Neural cell (in vitro differentiated cells): ENCODE data around the gene MYRF. TPM values are rescaled to one million over a fixed set of nuclear protein-coding genes. Genes with fewer than 3 reads are reported as not detected.
A peak's percentile ranks its signal among the peaks of the same experiment; 100 is the strongest.

Experiments
- H2AFZ ChIP-seq: fragments of 200-600, 300-800 bp; sonication (generic), shearing (Covaris generic); 2 replicates; pipeline ENCODE4 v1.6.0; 2014; ENCODE audit warnings: low read depth, mild to moderate bottlenecking, antibody characterized with exemption, low read length, moderate library complexity
- H3F3A ChIP-seq: fragments of 200-600 bp; shearing (Covaris generic); 2 replicates; pipeline ENCODE4 v1.6.1; 2016; ENCODE audit warnings: mild to moderate bottlenecking, moderate library complexity, mixed read lengths, antibody characterized with exemption, low read length; ENCODE audit not compliant: insufficient read depth, poor library complexity, severe bottlenecking
- H3K27ac ChIP-seq: fragments of 200-600, 300-800 bp; sonication (generic), shearing (Covaris generic); 2 replicates; pipeline ENCODE4 v1.5.1; 2014; ENCODE audit warnings: mild to moderate bottlenecking, low read length, moderate library complexity
- H3K27me3 ChIP-seq: fragments of 300-800, 200-600 bp; sonication (generic), shearing (Covaris generic); 2 replicates; pipeline ENCODE4 v1.6.0; 2014; ENCODE audit warnings: mild to moderate bottlenecking, low read depth, low read length, moderate library complexity; ENCODE audit not compliant: insufficient read depth
- H3K36me3 ChIP-seq: fragments of 300-800, 200-600 bp; sonication (generic), shearing (Covaris generic); 2 replicates; pipeline ENCODE4 v1.5.1; 2014; ENCODE audit warnings: mild to moderate bottlenecking, antibody characterized with exemption, low read length, moderate library complexity; ENCODE audit not compliant: insufficient read depth
- H3K4me2 ChIP-seq: fragments of 300-800, 200-600 bp; sonication (generic), shearing (Covaris generic); 2 replicates; pipeline ENCODE4 v1.6.0; 2014; ENCODE audit warnings: mild to moderate bottlenecking, low read length
- H3K4me3 ChIP-seq: fragments of 300-800, 200-600 bp; sonication (generic), shearing (Covaris generic); 2 replicates; pipeline ENCODE4 v1.5.1; 2014; ENCODE audit warnings: mild to moderate bottlenecking, low read length, moderate library complexity
- H3K79me2 ChIP-seq: fragments of 200-600 bp; shearing (Covaris generic); replicated peaks from 2 replicates; pipeline ENCODE4 v1.6.0; 2014; ENCODE audit warnings: mild to moderate bottlenecking, low read length, moderate library complexity; ENCODE audit not compliant: insufficient read depth
- H3K9ac ChIP-seq: fragments of 300-800, 200-600 bp; sonication (generic), shearing (Covaris generic); 2 replicates; pipeline ENCODE4 v1.6.1; 2016; ENCODE audit warnings: mild to moderate bottlenecking, low read length, mixed read lengths
- H3K9me2 ChIP-seq: fragments of 200-600 bp; shearing (Covaris generic); 2 replicates; pipeline ENCODE4 v1.6.1; 2016; ENCODE audit warnings: mild to moderate bottlenecking, low read length, mixed read lengths; ENCODE audit not compliant: insufficient read depth
- H3K9me3 ChIP-seq: fragments of 200-600, 300-800 bp; sonication (generic), shearing (Covaris generic); 2 replicates; pipeline ENCODE4 v1.6.1; 2016; ENCODE audit warnings: mild to moderate bottlenecking, mixed run types, low read length, moderate library complexity, mixed read lengths
- H4K20me1 ChIP-seq: fragments of 200-600 bp; shearing (Covaris generic); 2 replicates; pipeline ENCODE4 v1.6.1; 2016; ENCODE audit warnings: mild to moderate bottlenecking, mixed run types; ENCODE audit not compliant: insufficient read depth
- EP300 ChIP-seq: fragments of 450-650 bp; conservative IDR thresholded peaks from 2 replicates; pipeline ENCODE4 v1.6.1; 2014; ENCODE audit warnings: antibody characterized with exemption, mild to moderate bottlenecking, moderate library complexity; ENCODE audit not compliant: poor library complexity, severe bottlenecking
- EZH2 ChIP-seq: fragments of 200-600, 300-800 bp; shearing (Covaris generic), sonication (generic); IDR thresholded peaks from 2 replicates; pipeline ENCODE4 v1.6.1; 2014; ENCODE audit warnings: antibody characterized with exemption, low read length, borderline replicate concordance, mild to moderate bottlenecking; ENCODE audit not compliant: insufficient read depth, poor library complexity, severe bottlenecking
- MXI1 ChIP-seq: fragments of 450-650 bp; conservative IDR thresholded peaks from 2 replicates; pipeline ENCODE4 v1.6.1; 2014; ENCODE audit warnings: antibody characterized with exemption, mild to moderate bottlenecking; ENCODE audit not compliant: poor library complexity, severe bottlenecking
- POLR2AphosphoS5 ChIP-seq: IDR thresholded peaks from 2 replicates; pipeline ENCODE4 v1.6.1; 2012
- RAD21 ChIP-seq: fragments of 450-650 bp; conservative IDR thresholded peaks from 2 replicates; pipeline ENCODE4 v1.6.1; 2014; ENCODE audit warnings: antibody characterized with exemption, mild to moderate bottlenecking, moderate library complexity
- REST ChIP-seq: IDR thresholded peaks from 2 replicates; pipeline ENCODE4 v1.6.1; 2012; ENCODE audit warnings: borderline replicate concordance
- SMC3 ChIP-seq: fragments of 450-650 bp; conservative IDR thresholded peaks from 2 replicates; pipeline ENCODE4 v1.6.1; 2014; ENCODE audit warnings: antibody characterized with exemption, mild to moderate bottlenecking, moderate library complexity; ENCODE audit not compliant: poor library complexity
- TAF1 ChIP-seq: IDR thresholded peaks from 2 replicates; pipeline ENCODE4 v1.6.1; 2012; ENCODE audit warnings: low read depth
- polyA plus RNA-seq: library from polyadenylated mRNA; depleted of rRNA; stranded (reverse); fragments of >200 nt; gene quantifications from 2 replicates; pipeline ENCODE4 v1.2.3, GENCODE V29; 2014
- TF ChIP-seq, protein P1 (sequence below): fragments of 450-650 bp; IDR thresholded peaks from 2 replicates; pipeline ENCODE4 v1.5.1; 2014; ENCODE audit warnings: antibody characterized with exemption, mild to moderate bottlenecking, moderate library complexity; ENCODE audit not compliant: poor library complexity, severe bottlenecking

MYRF gene
- polyA plus RNA-seq, 1 donor from 2014 or later: 0.16 TPM

GRCh38 chr11:61733120-61733978 is 19.1 kb upstream of the MYRF start:
- Histone ChIP-seq H4K20me1 (no peaks in the 10 kb centered on the region), H3K27ac (peak overlapping the region; percentile 81), H3K9ac (peak overlapping the region; percentile 64), H3F3A (no peaks in the 10 kb centered on the region), H3K79me2 (no peaks in the 10 kb centered on the region), H3K4me3 (peak overlapping the region; percentile 38), H3K27me3 (no peaks in the 10 kb centered on the region), H3K36me3 (no peaks in the 10 kb centered on the region), H3K9me2 (no peaks in the 10 kb centered on the region), H3K4me2 (peak overlapping the region; percentile 69), H3K9me3 (no peaks in the 10 kb centered on the region), H2AFZ (no peak overlapping the region)
- no peak for TF ChIP-seq EZH2
- TF ChIP-seq RAD21: peak; percentile 97
- TF ChIP-seq EP300: peak; percentile 88
- peak; percentile 43 for TF ChIP-seq TAF1
- TF ChIP-seq, protein P1, sequence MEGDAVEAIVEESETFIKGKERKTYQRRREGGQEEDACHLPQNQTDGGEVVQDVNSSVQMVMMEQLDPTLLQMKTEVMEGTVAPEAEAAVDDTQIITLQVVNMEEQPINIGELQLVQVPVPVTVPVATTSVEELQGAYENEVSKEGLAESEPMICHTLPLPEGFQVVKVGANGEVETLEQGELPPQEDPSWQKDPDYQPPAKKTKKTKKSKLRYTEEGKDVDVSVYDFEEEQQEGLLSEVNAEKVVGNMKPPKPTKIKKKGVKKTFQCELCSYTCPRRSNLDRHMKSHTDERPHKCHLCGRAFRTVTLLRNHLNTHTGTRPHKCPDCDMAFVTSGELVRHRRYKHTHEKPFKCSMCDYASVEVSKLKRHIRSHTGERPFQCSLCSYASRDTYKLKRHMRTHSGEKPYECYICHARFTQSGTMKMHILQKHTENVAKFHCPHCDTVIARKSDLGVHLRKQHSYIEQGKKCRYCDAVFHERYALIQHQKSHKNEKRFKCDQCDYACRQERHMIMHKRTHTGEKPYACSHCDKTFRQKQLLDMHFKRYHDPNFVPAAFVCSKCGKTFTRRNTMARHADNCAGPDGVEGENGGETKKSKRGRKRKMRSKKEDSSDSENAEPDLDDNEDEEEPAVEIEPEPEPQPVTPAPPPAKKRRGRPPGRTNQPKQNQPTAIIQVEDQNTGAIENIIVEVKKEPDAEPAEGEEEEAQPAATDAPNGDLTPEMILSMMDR: peak; percentile 100
- TF ChIP-seq REST: peak; percentile 46
- TF ChIP-seq SMC3: peak; percentile 97
- TF ChIP-seq POLR2AphosphoS5: peak; percentile 61
- peak; percentile 27 for TF ChIP-seq MXI1

- H3K27ac ChIP-seq: no peak overlapping the region
- no peaks in the 10 kb centered on the region for H3K9me3 ChIP-seq
- no peak overlapping the region for H3K9ac ChIP-seq
These were observed 17.7 kb upstream of the MYRF start for GRCh38 chr11:61734767-61735166.

More at GRCh38 chr11:61734767-61735166, 17.7 kb upstream of the MYRF start:
- Histone ChIP-seq H3K36me3 (no peaks in the 10 kb centered on the region), H3F3A (no peaks in the 10 kb centered on the region), H3K79me2 (no peaks in the 10 kb centered on the region), H4K20me1 (no peaks in the 10 kb centered on the region), H3K27me3 (no peaks in the 10 kb centered on the region), H3K4me2 (no peak overlapping the region), H3K4me3 (no peak overlapping the region), H3K9me2 (no peaks in the 10 kb centered on the region), H2AFZ (no peak overlapping the region)
- TF ChIP-seq SMC3 (no peak), POLR2AphosphoS5 (no peak), MXI1 (no peak), EP300 (no peak), RAD21 (no peak), TAF1 (no peak), EZH2 (no peak), REST (no peak)
